ENCODE measurements around the gene MLLT1.

MLLT1 gene

DNA sequence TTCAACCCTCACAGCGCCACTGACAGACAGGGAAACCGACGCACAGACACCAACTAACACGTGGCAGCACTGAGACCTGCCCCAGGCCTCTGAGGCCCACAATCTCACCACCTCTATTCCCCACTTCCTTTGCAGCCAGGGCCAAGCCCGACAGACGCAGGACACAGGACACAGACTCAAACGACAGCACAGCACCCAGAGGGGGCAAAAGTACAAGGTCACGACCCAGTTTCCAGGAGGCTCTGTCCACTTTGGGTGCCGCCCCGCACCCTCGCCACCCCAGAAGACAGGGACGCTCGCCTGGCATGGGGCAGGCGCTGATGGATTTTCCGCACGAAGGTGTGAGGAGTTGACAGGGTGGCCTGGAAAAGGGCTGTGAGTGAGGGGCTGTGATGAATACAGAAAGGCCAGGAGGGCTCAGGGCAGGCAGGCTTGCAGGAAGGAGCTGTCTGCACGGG, 48.8 kb downstream of the MLLT1 start:
- no peak overlapping the region for H3K4me3 ChIP-seq (ENCODE audit: severe bottlenecking)
- peaks cover 9% of the 10 kb centered on the region for H3K36me3 ChIP-seq (ENCODE audit: low read depth)
- DNase-seq (ENCODE audit: low spot score) (no peak), ATAC-seq (ENCODE audit: low read depth) (no peak)
- no peaks in the 10 kb centered on the region for H3K9me3 ChIP-seq (ENCODE audit: severe bottlenecking)
- peaks cover 25% of the 10 kb centered on the region for H3K4me1 ChIP-seq (ENCODE audit: insufficient read depth, poor library complexity, severe bottlenecking)
- no peak overlapping the region for H3K27ac ChIP-seq (ENCODE audit: poor library complexity, severe bottlenecking)
- TF ChIP-seq, protein P1, sequence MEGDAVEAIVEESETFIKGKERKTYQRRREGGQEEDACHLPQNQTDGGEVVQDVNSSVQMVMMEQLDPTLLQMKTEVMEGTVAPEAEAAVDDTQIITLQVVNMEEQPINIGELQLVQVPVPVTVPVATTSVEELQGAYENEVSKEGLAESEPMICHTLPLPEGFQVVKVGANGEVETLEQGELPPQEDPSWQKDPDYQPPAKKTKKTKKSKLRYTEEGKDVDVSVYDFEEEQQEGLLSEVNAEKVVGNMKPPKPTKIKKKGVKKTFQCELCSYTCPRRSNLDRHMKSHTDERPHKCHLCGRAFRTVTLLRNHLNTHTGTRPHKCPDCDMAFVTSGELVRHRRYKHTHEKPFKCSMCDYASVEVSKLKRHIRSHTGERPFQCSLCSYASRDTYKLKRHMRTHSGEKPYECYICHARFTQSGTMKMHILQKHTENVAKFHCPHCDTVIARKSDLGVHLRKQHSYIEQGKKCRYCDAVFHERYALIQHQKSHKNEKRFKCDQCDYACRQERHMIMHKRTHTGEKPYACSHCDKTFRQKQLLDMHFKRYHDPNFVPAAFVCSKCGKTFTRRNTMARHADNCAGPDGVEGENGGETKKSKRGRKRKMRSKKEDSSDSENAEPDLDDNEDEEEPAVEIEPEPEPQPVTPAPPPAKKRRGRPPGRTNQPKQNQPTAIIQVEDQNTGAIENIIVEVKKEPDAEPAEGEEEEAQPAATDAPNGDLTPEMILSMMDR (IDR thresholded peaks at IDR 0.05; ENCODE audit: poor library complexity, severe bottlenecking): no peak
- no peaks in the 10 kb centered on the region for H3K27me3 ChIP-seq (ENCODE audit: insufficient read depth, poor library complexity, severe bottlenecking)

DNA sequence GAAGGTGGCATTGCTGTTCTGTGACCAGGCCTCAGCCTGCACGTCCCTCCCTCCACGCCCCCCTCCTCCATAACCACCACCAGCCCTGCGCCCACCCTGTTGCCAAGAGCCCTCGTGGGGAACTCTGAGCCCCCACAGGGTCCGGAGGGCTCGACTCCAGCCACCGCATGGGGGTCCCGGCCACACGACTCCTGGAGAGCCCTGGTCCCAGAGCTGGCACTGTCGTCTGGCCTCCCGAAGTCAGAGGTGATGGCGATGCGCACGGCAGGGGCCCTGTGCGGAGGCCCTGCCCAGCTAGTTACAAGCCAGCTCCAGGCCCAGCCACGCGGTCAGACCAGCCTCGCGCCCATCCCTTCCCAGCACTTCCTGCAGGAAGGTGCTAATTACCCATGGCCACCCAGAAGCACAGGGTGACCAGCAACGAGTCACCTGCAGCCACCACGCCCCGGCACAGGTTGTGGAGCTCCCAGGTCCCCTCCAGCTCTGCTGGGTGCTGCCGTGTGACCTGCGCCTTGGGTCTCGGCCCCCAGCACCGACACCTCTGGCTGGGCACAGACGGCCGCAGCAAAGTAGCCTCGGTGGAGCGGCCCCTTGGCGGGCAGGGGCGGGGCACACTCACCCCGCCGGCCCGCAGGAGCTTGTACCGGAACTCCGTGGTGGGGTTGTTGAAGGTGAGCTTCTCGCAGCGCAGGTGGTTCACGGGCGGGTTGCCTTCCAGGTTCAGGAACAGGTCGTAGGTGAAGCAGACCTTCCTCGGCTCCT, 49.6 kb downstream of the MLLT1 start:
- TF ChIP-seq, protein P1 (IDR thresholded peaks at IDR 0.05; ENCODE audit: poor library complexity, severe bottlenecking): no peak
- H3K27me3 ChIP-seq (ENCODE audit: insufficient read depth, poor library complexity, severe bottlenecking): no peaks in the 10 kb centered on the region
- peaks cover 25% of the 10 kb centered on the region for H3K4me1 ChIP-seq (ENCODE audit: insufficient read depth, poor library complexity, severe bottlenecking)
- H3K27ac ChIP-seq (ENCODE audit: poor library complexity, severe bottlenecking): no peak overlapping the region
- H3K36me3 ChIP-seq (ENCODE audit: low read depth): peaks cover 10% of the 10 kb centered on the region
- no peak overlapping the region for H3K4me3 ChIP-seq (ENCODE audit: severe bottlenecking)
- DNase-seq (ENCODE audit: low spot score): peak; percentile 45
- H3K9me3 ChIP-seq (ENCODE audit: severe bottlenecking): no peaks in the 10 kb centered on the region
- ATAC-seq (ENCODE audit: low read depth): no peak

DNA sequence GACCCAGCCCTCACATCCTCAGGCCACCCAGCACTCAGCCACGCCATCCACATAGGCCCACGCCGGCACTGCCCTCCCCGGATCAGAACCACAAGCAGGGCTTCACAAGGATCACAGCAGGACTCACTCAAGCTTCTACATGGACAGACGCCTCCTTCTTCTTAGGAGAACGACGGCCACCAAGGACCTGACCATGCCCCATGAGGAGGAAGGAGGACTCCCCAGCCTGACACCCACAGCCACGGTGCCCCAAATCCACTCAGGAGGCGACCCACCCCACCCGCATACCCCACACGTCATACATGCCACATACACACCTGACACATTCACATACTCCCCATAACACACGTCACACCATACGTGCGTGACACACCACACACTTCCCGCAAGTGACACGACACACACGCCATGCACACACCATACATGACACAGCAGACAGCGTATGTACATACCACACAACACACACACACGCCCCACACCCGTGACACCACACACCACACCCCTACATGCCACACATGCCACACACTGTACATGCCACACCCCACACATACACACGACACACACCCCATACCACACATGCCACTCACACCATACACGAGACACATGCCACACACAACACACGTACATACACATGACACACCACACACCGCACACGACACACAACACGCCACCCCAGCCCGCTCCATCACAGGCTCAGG, 50.4 kb downstream of the MLLT1 start:
- Histone ChIP-seq H3K27ac (ENCODE audit: poor library complexity, severe bottlenecking) (no peak overlapping the region), H3K4me1 (ENCODE audit: insufficient read depth, poor library complexity, severe bottlenecking) (peaks cover 23% of the 10 kb centered on the region), H3K9me3 (ENCODE audit: severe bottlenecking) (no peaks in the 10 kb centered on the region), H3K4me3 (ENCODE audit: severe bottlenecking) (no peak overlapping the region), H3K27me3 (ENCODE audit: insufficient read depth, poor library complexity, severe bottlenecking) (no peaks in the 10 kb centered on the region), H3K36me3 (ENCODE audit: low read depth) (peaks cover 10% of the 10 kb centered on the region)
- DNase-seq (ENCODE audit: low spot score) (peak; percentile 25), ATAC-seq (ENCODE audit: low read depth) (no peak)
- TF ChIP-seq, protein P1 (IDR thresholded peaks at IDR 0.05; ENCODE audit: poor library complexity, severe bottlenecking): no peak

DNA sequence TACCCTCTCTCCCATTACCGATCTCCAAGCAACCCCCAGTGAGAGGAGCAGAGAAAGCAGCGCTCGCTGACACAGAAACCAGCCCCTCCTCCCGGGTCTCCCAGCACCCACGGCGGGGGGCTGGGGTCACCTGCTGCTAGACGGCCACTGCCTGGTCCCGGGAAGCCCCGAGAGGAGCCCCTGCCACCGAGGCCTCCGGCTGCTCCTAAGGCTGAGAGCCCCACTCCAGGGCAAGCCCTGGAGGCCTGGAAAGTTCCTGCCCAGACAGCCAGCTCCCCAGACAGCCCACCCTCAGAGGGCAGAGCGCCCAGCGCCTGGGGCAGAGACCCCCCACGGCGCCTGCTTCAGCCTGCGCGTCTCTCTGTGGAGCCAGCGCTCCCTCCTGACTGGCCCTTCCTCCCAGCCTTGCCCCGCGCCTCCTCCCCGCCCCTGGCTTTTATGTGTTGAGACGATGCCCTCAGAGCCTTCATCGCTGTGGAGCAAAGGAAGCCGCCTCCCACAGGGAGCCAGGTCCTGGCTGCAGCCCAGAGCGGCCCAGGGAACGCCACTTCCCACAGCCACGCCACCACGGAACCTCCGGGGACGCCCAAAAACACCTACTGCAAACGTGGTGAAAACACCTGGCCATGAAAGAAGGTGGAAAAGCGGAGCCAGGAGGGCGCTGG, 51.1 kb downstream of the MLLT1 start:
- H3K27me3 ChIP-seq (ENCODE audit: insufficient read depth, poor library complexity, severe bottlenecking): no peaks in the 10 kb centered on the region
- peaks cover 16% of the 10 kb centered on the region for H3K4me1 ChIP-seq (ENCODE audit: insufficient read depth, poor library complexity, severe bottlenecking)
- no peaks in the 10 kb centered on the region for H3K9me3 ChIP-seq (ENCODE audit: severe bottlenecking)
- peak; percentile 45 for DNase-seq (ENCODE audit: low spot score)
- TF ChIP-seq, protein P1 (IDR thresholded peaks at IDR 0.05; ENCODE audit: poor library complexity, severe bottlenecking): no peak
- no peak overlapping the region for H3K4me3 ChIP-seq (ENCODE audit: severe bottlenecking)
- no peak overlapping the region for H3K27ac ChIP-seq (ENCODE audit: poor library complexity, severe bottlenecking)
- peaks cover 10% of the 10 kb centered on the region for H3K36me3 ChIP-seq (ENCODE audit: low read depth)
- ATAC-seq (ENCODE audit: low read depth): no peak
